Left renal pelvis (tissue), 4 donors: Measurements from ENCODE around the gene MGAT5. TPM values are rescaled to one million over a fixed set of nuclear protein-coding genes. Genes with fewer than 3 reads are reported as not detected.

Source experiments
- DNase-seq, 4 donors: peaks; one replicate each; pipeline ENCODE4 v3.0.0-alpha.2; 2013; ENCODE audit warnings: low read depth in 4 of 4, low spot score in 3 of 4
- polyA plus RNA-seq, 4 donors: library from polyadenylated mRNA; unstranded; fragments of 120-200 nt; gene quantifications; one replicate each; pipeline ENCODE4 v1.2.1, GENCODE V29; 2013; ENCODE audit not compliant: insufficient read length in 4 of 4

MGAT5 gene
- polyA plus RNA-seq, 4 donors: 40.5 to 53.8 (median 48.2) TPM

GRCh38 chr2:134230885-134231284 is 23.0 kb upstream of the MGAT5 start:
- DNase-seq: no peak

- DNase-seq: no peak
These were observed 22.4 kb upstream of the MGAT5 start for GRCh38 chr2:134231301-134231964.

GRCh38 chr2:134231965-134232340 is 21.9 kb upstream of the MGAT5 start:
- no peak for DNase-seq

GRCh38 chr2:134232461-134232860 is 21.4 kb upstream of the MGAT5 start:
- no peak for DNase-seq

- DNase-seq: no peak
These were observed 20.8 kb upstream of the MGAT5 start for GRCh38 chr2:134232868-134233727.

GRCh38 chr2:134233728-134234136 is 20.1 kb upstream of the MGAT5 start:
- no peak for DNase-seq

- no peak for DNase-seq
These were observed 19.3 kb upstream of the MGAT5 start for GRCh38 chr2:134234535-134234934.

GRCh38 chr2:134235510-134236144 is 18.2 kb upstream of the MGAT5 start:
- DNase-seq: no peak

- DNase-seq: no peak
These were observed 15.5 kb upstream of the MGAT5 start for GRCh38 chr2:134238371-134238770.

- no peak for DNase-seq
These were observed 13.8 kb upstream of the MGAT5 start for GRCh38 chr2:134240061-134240460.

GRCh38 chr2:134241911-134242310 is 12.0 kb upstream of the MGAT5 start:
- DNase-seq: no peak

GRCh38 chr2:134243244-134243643 is 10.6 kb upstream of the MGAT5 start:
- DNase-seq: no peak

- DNase-seq: no peak
These were observed 9.8 kb upstream of the MGAT5 start for GRCh38 chr2:134244086-134244485.

GRCh38 chr2:134244587-134244986 is 9.3 kb upstream of the MGAT5 start:
- no peak for DNase-seq

- peak in 2 of 4 donors; percentile 37 to 49 for DNase-seq
These were observed 8.4 kb upstream of the MGAT5 start for GRCh38 chr2:134245340-134245984.

- no peak for DNase-seq
These were observed 7.6 kb upstream of the MGAT5 start for GRCh38 chr2:134246154-134246874.

GRCh38 chr2:134247679-134248078 is 6.2 kb upstream of the MGAT5 start:
- no peak for DNase-seq

- DNase-seq: no peak
These were observed 5.0 kb upstream of the MGAT5 start for GRCh38 chr2:134248913-134249312.

- no peak for DNase-seq
These were observed 4.1 kb upstream of the MGAT5 start for GRCh38 chr2:134249755-134250154.

GRCh38 chr2:134250840-134251461 is 2.9 kb upstream of the MGAT5 start:
- no peak for DNase-seq
